ENCODE measurements around the gene CELSR1.
A peak's percentile ranks its signal among the peaks of the same experiment; 100 is the strongest.

The CELSR1 gene

GRCh38 chr22:46564084-46564714, 26.8 kb upstream of the CELSR1 start:
- Histone ChIP-seq H3K27me3 (ENCODE audit: control insufficient read depth, insufficient read depth, low read length, poor library complexity, severe bottlenecking) (no peaks in the 10 kb centered on the region), H3K27ac (ENCODE audit: insufficient read depth, low read depth, low read length, poor library complexity, severe bottlenecking) (peak overlapping the region; percentile 57)

DNA sequence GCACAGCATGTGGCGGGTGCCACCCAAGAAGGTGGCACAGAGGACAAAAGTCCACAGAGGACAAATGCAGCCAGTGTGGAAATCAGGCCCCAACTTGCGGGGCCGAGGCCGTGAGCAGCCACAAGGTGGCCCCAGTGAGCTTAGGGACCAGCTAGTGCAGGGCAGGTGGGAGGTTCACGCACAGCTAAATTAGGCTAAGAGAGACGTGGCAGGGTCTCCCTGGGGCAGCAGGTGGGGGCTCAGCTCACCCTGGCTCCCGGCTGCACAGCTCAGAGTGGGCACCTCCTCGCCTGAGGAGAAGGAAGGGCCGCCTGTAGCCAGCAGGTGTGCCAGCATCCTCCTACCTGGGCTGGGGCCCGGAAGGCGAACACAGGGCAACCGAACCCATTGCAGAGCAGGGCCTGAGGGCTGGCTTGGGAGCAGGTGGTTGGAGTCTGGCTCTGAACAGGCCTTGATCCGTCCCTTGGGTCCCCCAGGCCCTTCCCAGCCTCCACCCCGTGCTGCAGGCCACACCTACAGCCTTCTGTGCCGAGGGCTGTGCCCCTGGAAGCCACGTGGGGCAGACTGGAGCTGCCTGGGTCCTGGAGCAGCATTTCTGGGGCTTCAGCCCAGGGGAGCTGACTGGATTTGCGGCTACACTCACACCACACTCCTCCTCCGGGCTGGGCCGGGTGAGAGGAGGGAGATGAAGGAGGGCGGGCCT, 26.1 kb upstream of the CELSR1 start:
- Histone ChIP-seq H3K27ac (ENCODE audit: insufficient read depth, low read depth, low read length, poor library complexity, severe bottlenecking) (peak overlapping the region; percentile 57), H3K27me3 (ENCODE audit: control insufficient read depth, insufficient read depth, low read length, poor library complexity, severe bottlenecking) (no peaks in the 10 kb centered on the region), H3K4me3 (ENCODE audit: insufficient read depth, low read depth, low read length) (no peak overlapping the region), H3K36me3 (ENCODE audit: control insufficient read depth, insufficient read depth, low read length) (no peaks in the 10 kb centered on the region), H3K4me1 (ENCODE audit: control insufficient read depth, insufficient read depth, low read length) (peaks cover 10% of the 10 kb centered on the region), H3K9me3 (ENCODE audit: control insufficient read depth, low read length) (no peaks in the 10 kb centered on the region)
- 36% methylated on average over 20 of the region's 20 CpGs for WGBS, 2 experiments

More at GRCh38 chr22:46564084-46564714, 26.8 kb upstream of the CELSR1 start:
- H3K9me3 ChIP-seq (ENCODE audit: control insufficient read depth, low read length) = no peaks in the 10 kb centered on the region
- 74 to 75% methylated on average over 9 of the region's 9 CpGs for WGBS, 2 experiments
- no peaks in the 10 kb centered on the region for H3K36me3 ChIP-seq (ENCODE audit: control insufficient read depth, insufficient read depth, low read length)
- H3K4me3 ChIP-seq (ENCODE audit: insufficient read depth, low read depth, low read length) = no peak overlapping the region
- H3K4me1 ChIP-seq (ENCODE audit: control insufficient read depth, insufficient read depth, low read length) = peaks cover 10% of the 10 kb centered on the region

- Histone ChIP-seq H3K9me3 (ENCODE audit: control insufficient read depth, low read length) (no peaks in the 10 kb centered on the region), H3K36me3 (ENCODE audit: control insufficient read depth, insufficient read depth, low read length) (no peaks in the 10 kb centered on the region), H3K27me3 (ENCODE audit: control insufficient read depth, insufficient read depth, low read length, poor library complexity, severe bottlenecking) (no peaks in the 10 kb centered on the region), H3K4me3 (ENCODE audit: insufficient read depth, low read depth, low read length) (no peak overlapping the region), H3K4me1 (ENCODE audit: control insufficient read depth, insufficient read depth, low read length) (peaks cover 10% of the 10 kb centered on the region), H3K27ac (ENCODE audit: insufficient read depth, low read depth, low read length, poor library complexity, severe bottlenecking) (no peak overlapping the region)
- WGBS, 2 experiments = 85% methylated on average over 5 of the region's 5 CpGs
Measured at GRCh38 chr22:46561435-46561905, 24.1 kb upstream of the CELSR1 start.

- Histone ChIP-seq H3K27me3 (ENCODE audit: control insufficient read depth, insufficient read depth, low read length, poor library complexity, severe bottlenecking) (no peaks in the 10 kb centered on the region), H3K9me3 (ENCODE audit: control insufficient read depth, low read length) (no peaks in the 10 kb centered on the region), H3K4me3 (ENCODE audit: insufficient read depth, low read depth, low read length) (no peak overlapping the region), H3K27ac (ENCODE audit: insufficient read depth, low read depth, low read length, poor library complexity, severe bottlenecking) (no peak overlapping the region), H3K36me3 (ENCODE audit: control insufficient read depth, insufficient read depth, low read length) (no peaks in the 10 kb centered on the region), H3K4me1 (ENCODE audit: control insufficient read depth, insufficient read depth, low read length) (peaks cover 10% of the 10 kb centered on the region)
- WGBS, 2 experiments = 90 to 91% methylated on average over 14 of the region's 14 CpGs
Measured at GRCh38 chr22:46560696-46561295, 23.4 kb upstream of the CELSR1 start.

DNA sequence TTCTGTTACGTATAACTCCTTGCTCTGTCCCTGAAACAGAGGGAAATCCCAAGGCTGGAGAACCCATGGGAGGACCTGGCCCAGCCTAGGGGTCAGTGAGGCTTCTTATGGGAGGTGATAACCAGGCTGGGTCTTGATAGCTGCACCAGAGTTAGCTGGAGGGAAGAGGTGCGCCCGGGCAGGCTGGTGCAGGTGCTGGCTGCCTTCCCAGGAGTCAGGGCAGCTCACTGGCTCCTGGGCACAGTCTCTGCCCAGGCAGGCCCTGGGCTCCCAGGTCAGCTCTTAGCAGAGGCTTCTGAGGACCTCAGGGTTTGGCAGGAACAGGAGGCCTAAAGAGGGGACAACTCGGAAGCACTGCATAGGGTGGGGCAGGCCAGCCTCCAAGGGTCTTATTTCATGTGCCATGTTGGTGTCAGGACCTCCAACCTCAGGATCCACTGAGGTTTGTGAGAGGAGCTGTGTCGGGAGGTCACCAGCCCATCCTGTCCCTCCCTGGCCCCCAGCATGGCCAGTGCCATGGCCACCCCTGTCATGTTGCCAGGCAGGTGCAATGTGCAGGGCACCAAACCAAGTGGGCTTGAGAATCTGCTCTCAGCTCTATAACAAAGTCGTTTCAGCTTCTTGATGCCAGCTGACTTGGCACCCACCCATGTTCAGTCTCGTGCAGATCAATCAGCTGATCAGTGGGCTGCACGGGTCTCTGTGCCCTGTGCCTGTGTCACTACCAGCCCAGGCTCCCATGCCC, 20.5 kb upstream of the CELSR1 start:
- Histone ChIP-seq H3K4me1 (ENCODE audit: control insufficient read depth, insufficient read depth, low read length) (no peaks in the 10 kb centered on the region), H3K4me3 (ENCODE audit: insufficient read depth, low read depth, low read length) (no peak overlapping the region), H3K36me3 (ENCODE audit: control insufficient read depth, insufficient read depth, low read length) (no peaks in the 10 kb centered on the region), H3K9me3 (ENCODE audit: control insufficient read depth, low read length) (no peaks in the 10 kb centered on the region), H3K27me3 (ENCODE audit: control insufficient read depth, insufficient read depth, low read length, poor library complexity, severe bottlenecking) (no peaks in the 10 kb centered on the region), H3K27ac (ENCODE audit: insufficient read depth, low read depth, low read length, poor library complexity, severe bottlenecking) (no peak overlapping the region)
- WGBS, 2 experiments = 83 to 85% methylated on average over 8 of the region's 8 CpGs

DNA sequence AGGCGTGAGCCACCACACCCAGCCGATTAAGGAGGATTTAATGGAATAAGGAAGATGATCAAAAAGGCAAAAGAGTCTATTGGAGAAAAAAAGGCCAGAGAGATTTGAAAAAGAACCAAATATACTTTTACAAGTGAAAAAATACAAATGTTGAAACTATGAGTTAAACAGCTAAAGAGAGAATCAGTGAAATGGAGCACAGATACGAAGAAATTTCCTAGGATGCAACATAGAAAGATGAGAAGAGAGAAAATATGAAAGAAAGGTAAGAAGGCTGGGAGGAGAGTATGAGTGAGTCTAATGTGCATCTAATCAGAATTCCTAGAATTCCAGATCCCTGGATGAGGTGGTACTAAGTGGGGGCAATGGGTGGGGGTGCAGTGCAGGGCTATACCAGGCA, 19.4 kb upstream of the CELSR1 start:
- Histone ChIP-seq H3K4me1 (ENCODE audit: control insufficient read depth, insufficient read depth, low read length) (no peaks in the 10 kb centered on the region), H3K4me3 (ENCODE audit: insufficient read depth, low read depth, low read length) (no peak overlapping the region), H3K27ac (ENCODE audit: insufficient read depth, low read depth, low read length, poor library complexity, severe bottlenecking) (no peak overlapping the region), H3K9me3 (ENCODE audit: control insufficient read depth, low read length) (no peaks in the 10 kb centered on the region), H3K27me3 (ENCODE audit: control insufficient read depth, insufficient read depth, low read length, poor library complexity, severe bottlenecking) (no peaks in the 10 kb centered on the region), H3K36me3 (ENCODE audit: control insufficient read depth, insufficient read depth, low read length) (no peaks in the 10 kb centered on the region)
- 85 to 87% methylated on average over 3 of the region's 3 CpGs for WGBS, 2 experiments

DNA sequence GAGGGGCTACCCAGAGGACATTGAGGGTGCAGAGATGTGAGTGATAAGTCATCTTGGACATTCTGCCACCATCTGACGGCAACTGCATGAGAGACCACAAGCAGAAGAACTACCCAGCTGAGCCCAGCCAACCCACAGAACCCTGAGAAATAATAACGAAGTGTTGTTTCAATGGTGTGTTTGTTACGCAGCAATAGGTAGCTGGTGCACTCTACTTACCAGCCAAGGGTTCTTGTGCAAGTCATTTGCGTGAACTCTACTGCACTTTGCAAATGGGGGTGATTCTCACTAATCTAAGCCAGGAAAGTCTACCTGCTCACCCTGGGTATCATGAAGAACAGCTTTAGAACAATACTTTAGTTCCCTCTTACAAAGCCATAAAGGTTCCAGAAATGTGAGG, 15.8 kb upstream of the CELSR1 start:
- WGBS, 2 experiments = 94 to 96% methylated on average over 4 of the region's 4 CpGs
- no peaks in the 10 kb centered on the region for H3K9me3 ChIP-seq (ENCODE audit: control insufficient read depth, low read length)
- H3K27ac ChIP-seq (ENCODE audit: insufficient read depth, low read depth, low read length, poor library complexity, severe bottlenecking) = no peak overlapping the region
- H3K27me3 ChIP-seq (ENCODE audit: control insufficient read depth, insufficient read depth, low read length, poor library complexity, severe bottlenecking) = no peaks in the 10 kb centered on the region
- no peak overlapping the region for H3K4me3 ChIP-seq (ENCODE audit: insufficient read depth, low read depth, low read length)
- H3K4me1 ChIP-seq (ENCODE audit: control insufficient read depth, insufficient read depth, low read length) = no peaks in the 10 kb centered on the region
- no peaks in the 10 kb centered on the region for H3K36me3 ChIP-seq (ENCODE audit: control insufficient read depth, insufficient read depth, low read length)

GRCh38 chr22:46551996-46552395, 14.6 kb upstream of the CELSR1 start:
- Histone ChIP-seq H3K4me3 (ENCODE audit: insufficient read depth, low read depth, low read length) (no peak overlapping the region), H3K36me3 (ENCODE audit: control insufficient read depth, insufficient read depth, low read length) (no peaks in the 10 kb centered on the region), H3K27ac (ENCODE audit: insufficient read depth, low read depth, low read length, poor library complexity, severe bottlenecking) (no peak overlapping the region), H3K27me3 (ENCODE audit: control insufficient read depth, insufficient read depth, low read length, poor library complexity, severe bottlenecking) (no peaks in the 10 kb centered on the region), H3K9me3 (ENCODE audit: control insufficient read depth, low read length) (no peaks in the 10 kb centered on the region), H3K4me1 (ENCODE audit: control insufficient read depth, insufficient read depth, low read length) (peaks cover 10% of the 10 kb centered on the region)
- WGBS, 2 experiments = 90 to 96% methylated on average over 12 of the region's 12 CpGs

- Histone ChIP-seq H3K36me3 (ENCODE audit: control insufficient read depth, insufficient read depth, low read length) (no peaks in the 10 kb centered on the region), H3K4me1 (ENCODE audit: control insufficient read depth, insufficient read depth, low read length) (peaks cover 15% of the 10 kb centered on the region), H3K9me3 (ENCODE audit: control insufficient read depth, low read length) (no peaks in the 10 kb centered on the region), H3K4me3 (ENCODE audit: insufficient read depth, low read depth, low read length) (no peak overlapping the region), H3K27ac (ENCODE audit: insufficient read depth, low read depth, low read length, poor library complexity, severe bottlenecking) (no peak overlapping the region), H3K27me3 (ENCODE audit: control insufficient read depth, insufficient read depth, low read length, poor library complexity, severe bottlenecking) (no peaks in the 10 kb centered on the region)
- WGBS, 2 experiments = 80 to 82% methylated on average over 8 to 9 of the region's 9 CpGs
Measured at GRCh38 chr22:46551321-46551720, 13.9 kb upstream of the CELSR1 start.
